IMR-90 (cell line): ENCODE results near the gene CDH12. TPM values are rescaled to one million over a fixed set of nuclear protein-coding genes. Genes with fewer than 3 reads are reported as not detected.
A peak's percentile ranks its signal among the peaks of the same experiment; 100 is the strongest.

ENCODE experiments used
- ATAC-seq: fragments of 200-7000 bp; cut with Tn5 transposase; 2 replicates; pipeline ENCODE4 v1.9.1; 2020; ENCODE audit warnings: low read depth, mild to moderate bottlenecking, moderate library complexity
- BruUV-seq: library from RNA; stranded (reverse); fragments of 400-500 nt; replicated peaks from 2 replicates; lab custom pipeline; 2021; lab: Mats Ljungman, UMichigan
- CTCF ChIA-PET: fragments of 300-600 bp; formaldehyde crosslinking; extraction: SDS; loops from one replicate; lab custom pipeline; 2021; ENCODE audit warnings: antibody characterized with exemption; lab: Yijun Ruan, JAX
- POLR2A ChIA-PET: fragments of 300-600 bp; sonication (Branson Sonifier 250); formaldehyde crosslinking; loops from one replicate; lab custom pipeline; 2022; ENCODE audit warnings: antibody characterized with exemption; ENCODE audit not compliant: unreplicated experiment; lab: Charles Lee
- DNase-seq: peaks from one replicate; pipeline ENCODE4 v3.0.0; 2013
- H2AFZ ChIP-seq: replicated peaks from 2 replicates; pipeline ENCODE3; 2013; ENCODE audit warnings: low read length, mild to moderate bottlenecking; ENCODE audit not compliant: poor library complexity
- H2AK5ac ChIP-seq: 2 replicates; pipeline ENCODE4 v1.6.1; 2013; ENCODE audit warnings: low read depth, low read length, inconsistent platforms
- H2AK9ac ChIP-seq: replicated peaks from 2 replicates; pipeline ENCODE3; 2013; ENCODE audit warnings: mild to moderate bottlenecking, low read depth, low read length, moderate library complexity; ENCODE audit not compliant: poor library complexity
- H2BK120ac ChIP-seq: 2 replicates; pipeline ENCODE4 v1.6.1; 2013; ENCODE audit warnings: low read depth, low read length, inconsistent platforms
- H2BK15ac ChIP-seq: 3 replicates; pipeline ENCODE4 v1.6.1; 2013; ENCODE audit warnings: low read depth, low read length, inconsistent platforms
- H2BK20ac ChIP-seq: 2 replicates; pipeline ENCODE4 v1.6.1; 2013; ENCODE audit warnings: low read depth, mild to moderate bottlenecking, inconsistent platforms, low read length, moderate library complexity
- H2BK5ac ChIP-seq: 2 replicates; pipeline ENCODE4 v1.6.1; 2013; ENCODE audit warnings: mild to moderate bottlenecking, low read depth, low read length, inconsistent platforms; ENCODE audit not compliant: poor library complexity, severe bottlenecking
- H3K14ac ChIP-seq: replicated peaks from 2 replicates; pipeline ENCODE4 v1.6.1; 2013; ENCODE audit warnings: low read depth, low read length, inconsistent platforms
- H3K18ac ChIP-seq: 2 replicates; pipeline ENCODE4 v1.6.1; 2013; ENCODE audit warnings: low read depth, low read length, control low read depth
- H3K23ac ChIP-seq: 2 replicates; pipeline ENCODE4 v1.6.1; 2013; ENCODE audit warnings: low read depth, low read length, inconsistent platforms
- H3K27ac ChIP-seq: 2 replicates; pipeline ENCODE4 v1.5.1; 2013; ENCODE audit warnings: mild to moderate bottlenecking, control low read depth, low read length; ENCODE audit not compliant: insufficient read depth
- H3K27me3 ChIP-seq: 2 replicates; pipeline ENCODE4 v1.6.1; 2013; ENCODE audit warnings: low read length; ENCODE audit not compliant: control insufficient read depth, insufficient read depth
- H3K36me3 ChIP-seq: 2 replicates; pipeline ENCODE4 v1.6.1; 2013; ENCODE audit warnings: low read length, mixed read lengths; ENCODE audit not compliant: control insufficient read depth, insufficient read depth
- H3K4ac ChIP-seq: 2 replicates; pipeline ENCODE4 v1.6.1; 2013; ENCODE audit warnings: low read depth, low read length, inconsistent platforms
- H3K4me1 ChIP-seq: 2 replicates; pipeline ENCODE4 v1.6.1; 2013; ENCODE audit warnings: low read length, mixed read lengths; ENCODE audit not compliant: control insufficient read depth, insufficient read depth
- H3K4me2 ChIP-seq: 2 replicates; pipeline ENCODE4 v1.6.1; 2013; ENCODE audit warnings: low read depth, mild to moderate bottlenecking, control low read depth, low read length, moderate library complexity
- H3K4me3 ChIP-seq: 2 replicates; pipeline ENCODE4 v1.5.1; 2013; ENCODE audit warnings: low read depth, mild to moderate bottlenecking, control low read depth, low read length, moderate library complexity; ENCODE audit not compliant: insufficient read depth
- H3K56ac ChIP-seq: 2 replicates; pipeline ENCODE4 v1.6.1; 2013; ENCODE audit warnings: low read length, inconsistent platforms; ENCODE audit not compliant: insufficient read depth; ENCODE audit errors: extremely low read depth
- H3K79me1 ChIP-seq, 2 experiments: 2 replicates each; pipeline ENCODE4 v1.6.1; 2013; ENCODE audit warnings: low read length in 2 of 2, inconsistent platforms in 1 of 2, low read depth in 1 of 2
- H3K9ac ChIP-seq: 2 replicates; pipeline ENCODE4 v1.6.1; 2013; ENCODE audit warnings: low read depth, low read length, control low read depth
- H3K9me1 ChIP-seq: 2 replicates; pipeline ENCODE4 v1.6.1; 2013; ENCODE audit warnings: low read length, inconsistent platforms; ENCODE audit not compliant: insufficient read depth
- H3K9me3 ChIP-seq: 2 replicates; pipeline ENCODE4 v1.6.1; 2013; ENCODE audit warnings: low read length; ENCODE audit not compliant: control insufficient read depth, insufficient read depth
- H4K20me1 ChIP-seq: 2 replicates; pipeline ENCODE4 v1.6.1; 2013; ENCODE audit warnings: low read length, inconsistent platforms; ENCODE audit not compliant: insufficient read depth
- H4K5ac ChIP-seq: 2 replicates; pipeline ENCODE4 v1.6.1; 2013; ENCODE audit warnings: mild to moderate bottlenecking, low read depth, low read length, control low read depth
- H4K8ac ChIP-seq, 2 experiments: 2 replicates each; pipeline ENCODE4 v1.6.1; 2013; ENCODE audit warnings: low read depth in 2 of 2, low read length in 2 of 2, control low read depth in 1 of 2, inconsistent platforms in 1 of 2
- H4K91ac ChIP-seq: 2 replicates; pipeline ENCODE4 v1.6.1; 2013; ENCODE audit warnings: low read depth, low read length, inconsistent platforms; ENCODE audit not compliant: insufficient read depth
- BHLHE40 ChIP-seq: fragments of 150-350 bp; IDR thresholded peaks from 2 replicates; pipeline ENCODE4 v1.6.1; 2016; ENCODE audit warnings: mild to moderate bottlenecking, low read depth, low read length
- CEBPB ChIP-seq: IDR thresholded peaks from 2 replicates; pipeline ENCODE4 v1.6.1; 2012; ENCODE audit warnings: low read depth, low read length, improper control_type of control experiment
- CHD1 ChIP-seq: IDR thresholded peaks from 2 replicates; pipeline ENCODE4 v1.6.1; 2012; ENCODE audit warnings: low read depth, low read length, improper control_type of control experiment
- CTCF ChIP-seq: conservative IDR thresholded peaks from 2 replicates; pipeline ENCODE4 v1.5.1; 2012; ENCODE audit warnings: mild to moderate bottlenecking, low read depth, low read length, improper control_type of control experiment
- ELK1 ChIP-seq: fragments of 150-350 bp; IDR thresholded peaks from 2 replicates; pipeline ENCODE4 v1.6.1; 2016; ENCODE audit warnings: low read depth, mild to moderate bottlenecking, low read length, moderate library complexity, borderline replicate concordance
- FOS ChIP-seq: fragments of 150-350 bp; IDR thresholded peaks from 2 replicates; pipeline ENCODE4 v1.6.1; 2016; ENCODE audit warnings: low read depth, low read length
- MAFK ChIP-seq: IDR thresholded peaks from 2 replicates; pipeline ENCODE4 v1.6.1; 2012; ENCODE audit warnings: low read depth, low read length, improper control_type of control experiment
- MAZ ChIP-seq: IDR thresholded peaks from 2 replicates; pipeline ENCODE4 v1.6.1; 2012; ENCODE audit warnings: low read depth, mild to moderate bottlenecking, low read length, improper control_type of control experiment, moderate library complexity, borderline replicate concordance
- MXI1 ChIP-seq: IDR thresholded peaks from 2 replicates; pipeline ENCODE4 v1.6.1; 2012; ENCODE audit warnings: low read depth, mild to moderate bottlenecking, low read length, moderate library complexity, borderline replicate concordance
- NFE2L2 ChIP-seq: fragments of 150-350 bp; IDR thresholded peaks from 2 replicates; pipeline ENCODE4 v1.6.1; 2016; ENCODE audit warnings: low read depth, mild to moderate bottlenecking, low read length
- POLR2A ChIP-seq: IDR thresholded peaks from 2 replicates; pipeline ENCODE4 v1.6.1; 2012; ENCODE audit warnings: mild to moderate bottlenecking, low read depth, low read length
- RAD21 ChIP-seq: IDR thresholded peaks from 2 replicates; pipeline ENCODE4 v1.6.1; 2012; ENCODE audit warnings: low read length, improper control_type of control experiment
- RCOR1 ChIP-seq: IDR thresholded peaks from 2 replicates; pipeline ENCODE4 v1.6.1; 2012; ENCODE audit warnings: mild to moderate bottlenecking, low read length, improper control_type of control experiment; ENCODE audit not compliant: insufficient replicate concordance
- RFX5 ChIP-seq: IDR thresholded peaks from 2 replicates; pipeline ENCODE4 v1.8.0; 2012; ENCODE audit warnings: low read depth, mild to moderate bottlenecking, low read length, moderate library complexity
- SMC3 ChIP-seq: fragments of 150-350 bp; IDR thresholded peaks from 2 replicates; pipeline ENCODE4 v1.6.1; 2016; ENCODE audit warnings: low read depth, mild to moderate bottlenecking, antibody characterized with exemption, low read length, moderate library complexity
- USF2 ChIP-seq: fragments of 150-350 bp; IDR thresholded peaks from 2 replicates; pipeline ENCODE4 v1.6.1; 2017; ENCODE audit warnings: mild to moderate bottlenecking, antibody characterized with exemption, low read length, low read depth
- WGBS, 2 experiments: methylation state at CpG; one replicate each; pipeline versions ENCODE4 v1.1.5 to v1.1.7; 2013; ENCODE audit warnings: missing lambda C conversion rate in 2 of 2; ENCODE audit not compliant: insufficient read length in 1 of 2; ENCODE audit errors: extremely low coverage in 2 of 2; 5-methylcytosine and 5-hydroxymethylcytosine counted together
- dilution Hi-C: fragments of 300-500 bp; cut with HindIII; formaldehyde crosslinking; loops from one replicate; pipeline ENCODE4 v1.14.3; 2018; ENCODE audit warnings: low sequenced_read_pairs; ENCODE audit not compliant: unreplicated experiment
- in situ Hi-C: fragments of 300-500 bp; cut with MboI; formaldehyde crosslinking; loops from 3 replicates; pipeline ENCODE4 v1.14.3; 2019; ENCODE audit warnings: low sequenced_read_pairs, inconsistent platforms, mixed read lengths
- intact Hi-C: fragments of 100-400 bp; cut with micrococcal nuclease; formaldehyde crosslinking; loops from 2 replicates; pipeline ENCODE4 v1.10.0; 2022
- polyA plus RNA-seq, 3 experiments: library from polyadenylated mRNA; depleted of rRNA; stranded (reverse); fragments of >200 nt; gene quantifications; 2 replicates each; pipeline ENCODE4 v1.2.3, GENCODE V29; 2012; ENCODE audit warnings: low replicate concordance in 1 of 3
- total RNA-seq: library from RNA; depleted of rRNA; stranded (reverse); fragments of >200 nt; gene quantifications from 2 replicates; pipeline ENCODE4 v1.2.3, GENCODE V29; 2012

Gene CDH12
- total and polyA plus RNA-seq, 2 of the 4 experiments (the other 2 are of a cell fraction), result not detected

- Histone ChIP-seq H3K27ac (no peak overlapping the region), H3K4me2 (no peak overlapping the region), H3K4me1 (peaks cover 3% of the 10 kb centered on the region; the same call in 1 of the 2 replicates), H3K27me3 (no peaks in the 10 kb centered on the region), H2BK120ac (peak overlapping the region; percentile 72; the same call in 1 of the 2 replicates), H3K9me1 (no peaks in the 10 kb centered on the region), H3K36me3 (no peaks in the 10 kb centered on the region), H4K20me1 (no peaks in the 10 kb centered on the region), H3K14ac (no peak overlapping the region), H3K79me1 (no peaks in the 10 kb centered on the region), H2AK9ac (no peak overlapping the region), H3K18ac (no peak overlapping the region), H2AK5ac (no peak overlapping the region), H3K56ac (no peak overlapping the region), H3K4me3 (no peak overlapping the region), H2BK20ac (no peak overlapping the region), H4K8ac (peak overlapping the region in 1 of 2 experiments; percentile 15; a peak in 1 of 4 replicates), H2BK15ac (no peak overlapping the region), H2BK5ac (peak overlapping the region; percentile 36), H2AFZ (no peak overlapping the region), H3K23ac (no peak overlapping the region), H4K91ac (no peak overlapping the region), H3K9ac (no peak overlapping the region), H4K5ac (no peak overlapping the region), H3K9me3 (no peaks in the 10 kb centered on the region), H3K4ac (no peak overlapping the region)
- POLR2A ChIA-PET, result no interaction called here
- ATAC-seq, result peak; percentile 96
- CTCF ChIA-PET, result no interaction called here
- dilution Hi-C loops (no loop called here), intact Hi-C loops (no loop called here), in situ Hi-C loops (no loop called here)
- no CpG with 5 or more reads among the region's 3 CpGs for WGBS, 2 experiments
- DNase-seq, result peak; percentile 97
- TF ChIP-seq FOS, result peak; percentile 71
- TF ChIP-seq MAFK, result no peak
- TF ChIP-seq MXI1, result no peak
- TF ChIP-seq MAZ, result no peak
- TF ChIP-seq ELK1, result no peak
- peak; percentile 59; the same call in 1 of the 2 replicates for TF ChIP-seq BHLHE40
- no peak for TF ChIP-seq USF2
- peak; percentile 96 for TF ChIP-seq CEBPB
- TF ChIP-seq RCOR1, result no peak
- TF ChIP-seq RAD21, result no peak
- no peak for TF ChIP-seq SMC3
- TF ChIP-seq CTCF, result no peak
- no peak for TF ChIP-seq CHD1
- TF ChIP-seq RFX5, result no peak
- TF ChIP-seq POLR2A, result no peak
- TF ChIP-seq NFE2L2, result no peak
- no TSS peak for BruUV-seq
Observed at GRCh38 chr5:22560147-22560546, 293.0 kb downstream of the CDH12 start.
